ENCODE measurements around the gene SORD.

- TF ChIP-seq POLR2AphosphoS5 (IDR thresholded peaks at IDR 0.05; ENCODE audit: low read depth, low read length), result no peak
- TF ChIP-seq CTCF (IDR thresholded peaks at IDR 0.05 in 2 of 3, conservative IDR thresholded peaks at IDR 0.05 in 1 of 3; ENCODE audit: borderline replicate concordance in 1 of 3, insufficient read depth in 1 of 3, low read depth in 2 of 3, low read length in 2 of 3), result no peak
These were observed 98.0 kb downstream of the SORD start for GRCh38 chr15:45121020-45121419.

All from HCT116 (cell line).